Right atrium auricular region (tissue), 2 donors: Measurements from ENCODE around the gene LIPI. TPM values are rescaled to one million over a fixed set of nuclear protein-coding genes. Genes with fewer than 3 reads are reported as not detected.

Experiments
- total RNA-seq, 2 donors: library from RNA; depleted of rRNA; stranded (reverse); fragments of >200 nt; gene quantifications; one replicate each; pipeline ENCODE4 v1.1.0, GENCODE V29; 2016

The LIPI gene
- total RNA-seq, 2 donors from 2014 or later: not detected

Other genes starting within 250 kb of the LIPI start
- gene RBM11, start 5.2 kb upstream of the LIPI start, total RNA-seq: 1 to 10 TPM in 1 of 2 donors, under 1 TPM in 1; 0.22 to 1.7 TPM
- gene HSPA13, start 172.2 kb upstream of the LIPI start, total RNA-seq: 10 to 100 TPM; 18.4 TPM